NCI-H1436 treated with DMSO at 0.1 percent for 48 hours (cell line): ENCODE measurements around the gene DTX3.
"Not testable (repeated sequence)": the region's sequence is repeated elsewhere in the genome, so short reads cannot be mapped to it uniquely, and the experiment has no call there.

Experiments
- DNase-seq: peaks from one replicate; lab custom pipeline; 2025; lab: John Stamatoyannopoulos, UW

The DTX3 gene

DNA sequence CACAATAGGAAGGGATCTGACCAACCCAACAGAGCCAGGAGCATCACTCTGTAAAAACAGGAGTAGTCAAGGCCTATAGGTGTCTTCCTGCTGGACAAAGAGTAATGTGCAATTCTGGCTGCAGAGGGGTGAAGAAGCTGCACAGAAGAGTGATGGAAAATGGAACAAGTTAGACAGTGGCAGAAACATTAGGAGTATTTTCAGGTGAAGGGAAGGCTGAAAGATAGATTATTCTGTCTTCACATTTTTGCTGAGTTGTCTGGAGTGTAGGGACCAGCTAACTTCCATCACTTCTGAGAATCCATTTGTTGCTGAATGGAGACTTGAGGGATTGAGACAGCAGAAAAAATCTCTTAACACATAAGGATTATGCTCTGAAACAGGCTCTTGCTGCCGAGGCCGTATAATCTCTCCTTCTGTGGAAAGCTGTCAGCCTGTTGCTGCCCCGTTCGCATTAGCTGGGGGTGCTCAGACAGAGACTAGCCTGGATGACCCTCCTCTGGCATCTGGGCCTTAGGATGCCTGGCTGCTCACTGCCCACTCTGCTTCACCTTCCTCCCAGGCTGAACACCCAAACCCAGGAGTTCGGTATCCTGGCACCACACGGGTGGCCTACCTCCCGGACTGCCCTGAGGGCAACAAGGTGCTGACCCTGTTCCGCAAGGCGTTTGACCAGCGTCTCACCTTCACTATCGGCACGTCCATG lies 3.5 kb downstream of the DTX3 start:
- DNase-seq = no peak

DNA sequence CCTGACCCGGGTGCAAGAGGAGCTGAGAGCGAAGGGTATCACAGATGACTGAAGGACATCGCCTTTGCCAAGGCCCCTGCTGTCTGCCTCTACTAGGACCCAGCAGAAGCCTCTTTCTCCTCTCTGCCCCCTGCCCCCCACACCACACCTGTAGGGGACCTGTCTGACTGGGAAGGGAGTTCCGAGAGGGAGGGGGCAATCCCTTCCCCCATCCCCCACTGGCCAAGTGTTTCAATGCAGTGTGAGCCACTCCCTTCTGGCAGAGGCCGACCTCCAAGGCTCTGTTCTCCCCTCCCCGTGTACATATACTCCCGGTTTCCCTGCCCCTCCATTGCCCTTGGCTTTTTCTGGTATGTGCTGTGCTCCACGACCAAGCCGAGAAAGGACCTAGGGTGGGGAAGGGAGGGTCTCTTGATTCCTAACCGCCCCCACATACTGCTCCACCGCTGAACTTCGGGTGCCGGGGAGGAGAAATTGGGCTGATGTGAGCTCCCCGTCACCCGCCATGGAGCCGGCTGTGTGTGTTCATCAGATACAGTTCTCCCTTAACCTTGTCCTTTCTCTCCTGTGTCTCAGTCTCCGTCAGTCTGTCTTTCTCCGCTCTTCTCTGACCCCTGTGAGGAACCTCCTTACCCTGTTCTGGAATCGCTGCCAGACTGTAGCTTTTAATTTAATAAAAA lies 4.6 kb downstream of the DTX3 start:
- DNase-seq = no peak

DNA sequence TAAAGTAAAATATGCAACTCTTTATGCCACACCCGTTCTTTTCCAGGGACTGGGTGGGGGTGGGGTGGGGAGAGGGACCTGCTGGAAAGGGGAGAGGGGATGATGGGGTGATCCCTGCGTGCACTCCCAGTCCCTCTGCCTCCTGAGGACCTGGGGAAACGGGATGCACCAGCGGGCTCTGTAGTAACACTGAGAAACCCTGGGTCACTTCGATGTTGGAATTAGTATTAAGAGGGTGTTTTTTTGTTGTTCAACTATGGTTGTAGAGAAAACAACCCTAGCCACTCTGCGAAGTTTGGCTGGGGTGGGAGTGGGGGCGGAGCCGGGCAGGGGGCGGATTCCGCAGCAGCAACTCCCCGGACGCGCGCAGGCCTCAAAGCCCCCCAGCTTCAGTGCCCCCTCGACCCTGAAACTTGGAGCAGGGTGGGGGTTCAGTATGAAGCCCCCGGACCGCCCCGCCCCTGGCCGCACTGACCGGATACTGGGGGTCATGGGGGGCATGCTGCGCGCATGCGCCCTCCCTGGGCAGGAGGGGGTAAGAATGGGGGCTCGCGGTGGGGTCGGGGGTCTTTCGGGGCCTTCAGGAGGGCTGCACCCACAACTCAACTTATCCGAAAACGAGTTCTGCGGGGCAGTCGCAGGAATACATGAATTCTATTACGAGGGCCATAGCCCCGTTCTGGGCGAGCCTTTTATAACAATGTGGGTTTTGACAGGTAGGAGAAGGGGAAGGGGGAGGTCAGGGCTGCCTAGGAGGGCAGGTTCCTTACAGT lies 5.3 kb downstream of the DTX3 start:
- no peak for DNase-seq

DNA sequence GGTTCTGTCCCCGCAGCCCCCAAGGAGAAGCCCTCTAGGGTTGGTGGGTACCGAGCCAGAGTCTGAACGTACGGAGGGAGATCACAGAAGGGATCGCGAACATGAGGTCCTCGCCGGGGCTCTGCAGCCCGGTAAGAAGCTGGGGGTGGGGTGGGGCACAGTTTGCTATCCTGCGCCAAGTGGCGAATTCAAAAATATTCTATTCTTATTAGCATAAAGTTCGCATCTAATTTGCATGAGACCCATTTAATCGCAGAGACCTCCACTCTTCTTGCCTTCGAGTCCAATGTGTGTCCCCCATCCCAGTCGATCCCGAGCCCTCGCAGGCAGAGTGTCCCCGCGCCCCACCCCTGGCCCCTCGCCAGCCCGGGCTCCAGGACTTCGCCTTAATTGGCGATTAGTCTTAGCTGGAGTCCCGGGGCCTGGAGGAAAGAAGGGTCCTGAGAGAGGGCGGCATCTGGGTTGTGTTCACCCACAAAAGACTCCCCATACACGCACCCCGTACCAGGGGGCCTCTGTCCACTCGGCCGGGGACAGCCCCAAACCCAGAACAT lies 6.0 kb downstream of the DTX3 start:
- DNase-seq = no peak

DNA sequence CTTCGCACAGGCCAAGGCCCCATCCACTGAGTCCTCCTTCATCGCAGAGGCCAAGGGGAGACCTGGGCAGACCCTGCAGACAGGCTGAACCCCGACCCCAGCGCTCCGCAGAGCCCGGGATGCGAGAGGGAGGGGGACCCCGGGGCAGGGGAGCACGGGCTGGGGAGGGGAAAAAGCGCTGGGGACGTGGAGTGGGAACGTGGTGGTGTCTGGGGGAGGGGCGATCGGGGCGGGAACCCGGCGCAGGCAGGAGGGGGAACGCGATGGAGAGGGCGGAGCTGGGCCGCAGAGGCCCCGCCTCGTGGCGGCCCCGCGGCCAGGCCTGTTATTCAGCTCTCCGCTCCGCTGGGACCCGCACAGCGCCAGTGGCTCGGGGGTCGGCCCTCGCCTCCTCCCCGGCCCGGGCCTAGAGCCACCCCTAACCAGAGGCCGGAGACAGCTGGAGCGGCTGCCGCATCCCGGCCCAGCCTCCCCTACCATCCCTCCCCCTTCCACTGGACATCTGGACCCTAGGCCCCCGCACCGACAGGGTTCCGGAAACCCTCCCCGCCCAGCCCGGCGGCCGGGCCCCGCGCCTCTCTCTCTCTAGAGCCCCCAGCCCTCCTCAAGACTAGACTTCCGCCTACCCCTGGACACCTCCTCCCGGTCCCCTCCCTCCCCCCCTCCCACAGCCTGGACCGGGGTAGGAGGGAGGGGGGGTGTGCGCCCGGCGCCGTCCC lies 6.6 kb downstream of the DTX3 start, which contains the start of gene ARHGEF25:
Gene ARHGEF25, plus strand, starts transcription at position 328 of the 719 bp plus-strand sequence. CDS start 460 bp downstream, outside the sequence.
- DNase-seq = no peak

DNA sequence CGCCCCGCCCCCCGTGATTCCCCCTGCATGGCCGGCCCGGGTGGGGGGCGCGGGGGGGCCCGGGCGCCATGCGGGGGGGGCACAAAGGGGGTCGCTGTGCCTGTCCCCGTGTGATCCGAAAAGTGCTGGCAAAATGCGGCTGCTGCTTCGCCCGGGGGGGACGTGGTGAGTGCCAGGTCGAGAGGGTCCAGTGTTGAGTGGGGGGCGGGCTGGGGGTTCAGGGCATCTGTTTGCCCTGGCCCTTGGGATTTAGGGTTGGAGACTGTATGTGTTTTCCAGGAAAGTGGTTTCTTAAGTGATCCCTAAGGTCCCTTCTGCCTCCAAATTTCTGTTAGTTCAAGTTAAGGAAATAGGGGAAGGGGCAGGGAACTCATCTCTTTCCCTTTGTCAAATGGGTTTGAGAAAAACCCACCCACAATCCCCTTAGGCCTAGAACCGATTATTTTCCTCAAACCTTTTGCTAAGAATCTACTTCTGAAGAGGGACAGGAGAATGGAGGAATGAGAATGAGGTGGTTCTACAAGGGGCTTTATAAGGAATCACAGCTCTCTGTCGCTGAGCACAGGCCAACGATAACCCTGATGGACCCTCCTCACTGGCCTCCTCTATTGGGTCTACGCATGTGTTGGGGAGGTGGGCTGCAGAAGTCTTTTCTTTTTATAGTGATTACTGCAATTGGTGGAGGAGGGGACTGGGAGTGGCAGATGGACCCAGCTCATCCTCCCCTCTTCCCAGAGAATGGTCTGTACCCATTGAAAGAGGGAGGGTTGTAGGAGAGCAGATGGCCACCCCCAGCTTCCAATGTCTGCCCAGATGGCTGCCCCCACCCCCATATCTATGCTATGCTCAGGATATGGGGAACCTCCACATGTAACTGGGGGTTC lies 7.4 kb downstream of the DTX3 start:
- no peak for DNase-seq

DNA sequence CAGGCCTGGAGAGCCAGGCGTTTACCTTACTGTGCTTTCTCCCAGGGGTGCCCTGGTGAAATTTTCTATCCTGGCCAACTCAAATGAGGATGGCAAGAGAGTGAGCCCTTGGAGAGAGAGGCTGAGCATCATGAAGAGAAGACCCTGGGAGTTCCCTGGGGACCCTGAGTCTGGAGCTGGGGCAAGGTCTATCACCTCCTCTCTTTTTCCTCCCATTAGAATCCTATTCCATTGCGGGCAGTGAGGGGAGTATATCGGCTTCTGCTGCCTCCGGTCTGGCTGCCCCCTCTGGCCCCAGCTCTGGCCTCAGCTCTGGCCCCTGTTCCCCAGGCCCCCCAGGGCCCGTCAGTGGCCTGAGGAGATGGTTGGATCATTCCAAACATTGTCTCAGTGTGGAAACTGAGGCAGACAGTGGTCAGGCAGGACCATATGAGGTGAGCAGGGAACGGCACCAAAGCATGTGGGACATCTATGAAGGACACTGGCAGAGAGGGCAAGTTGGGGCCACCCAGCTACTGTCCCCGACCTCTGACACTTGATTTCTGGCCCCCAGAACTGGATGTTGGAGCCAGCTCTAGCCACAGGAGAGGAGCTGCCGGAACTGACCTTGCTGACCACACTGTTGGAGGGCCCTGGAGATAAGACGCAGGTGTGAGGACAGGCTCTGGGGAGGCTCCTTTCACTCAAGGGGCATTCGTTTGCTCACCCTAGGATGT lies 8.2 kb downstream of the DTX3 start:
- DNase-seq = no peak

DNA sequence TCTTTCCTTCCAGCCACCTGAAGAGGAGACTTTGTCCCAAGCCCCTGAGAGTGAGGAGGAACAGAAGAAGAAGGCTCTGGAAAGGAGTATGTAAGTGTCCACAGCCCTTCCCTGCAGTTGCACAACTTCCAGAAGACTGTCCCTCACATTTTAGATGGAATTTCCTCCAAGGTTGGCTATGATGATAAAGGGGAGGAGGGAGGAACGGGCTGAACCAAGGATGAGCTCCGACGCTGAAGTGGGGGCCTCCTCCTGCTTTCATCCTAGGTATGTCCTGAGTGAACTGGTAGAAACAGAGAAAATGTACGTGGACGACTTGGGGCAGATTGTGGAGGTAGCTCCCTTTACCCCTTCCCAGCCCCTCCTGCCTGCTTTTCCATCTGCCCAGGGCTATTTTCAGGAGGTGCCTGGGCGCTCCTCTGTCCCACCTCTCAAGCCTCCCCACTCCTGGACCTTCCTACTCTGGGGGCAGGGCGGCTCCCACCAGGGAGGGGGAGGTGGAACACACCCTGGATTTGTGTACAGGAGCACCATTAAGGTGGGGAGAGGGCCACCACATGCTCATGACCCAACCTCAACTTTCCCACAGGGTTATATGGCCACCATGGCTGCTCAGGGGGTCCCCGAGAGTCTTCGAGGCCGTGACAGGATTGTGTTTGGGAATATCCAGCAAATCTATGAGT lies 8.9 kb downstream of the DTX3 start:
- no peak for DNase-seq

DNA sequence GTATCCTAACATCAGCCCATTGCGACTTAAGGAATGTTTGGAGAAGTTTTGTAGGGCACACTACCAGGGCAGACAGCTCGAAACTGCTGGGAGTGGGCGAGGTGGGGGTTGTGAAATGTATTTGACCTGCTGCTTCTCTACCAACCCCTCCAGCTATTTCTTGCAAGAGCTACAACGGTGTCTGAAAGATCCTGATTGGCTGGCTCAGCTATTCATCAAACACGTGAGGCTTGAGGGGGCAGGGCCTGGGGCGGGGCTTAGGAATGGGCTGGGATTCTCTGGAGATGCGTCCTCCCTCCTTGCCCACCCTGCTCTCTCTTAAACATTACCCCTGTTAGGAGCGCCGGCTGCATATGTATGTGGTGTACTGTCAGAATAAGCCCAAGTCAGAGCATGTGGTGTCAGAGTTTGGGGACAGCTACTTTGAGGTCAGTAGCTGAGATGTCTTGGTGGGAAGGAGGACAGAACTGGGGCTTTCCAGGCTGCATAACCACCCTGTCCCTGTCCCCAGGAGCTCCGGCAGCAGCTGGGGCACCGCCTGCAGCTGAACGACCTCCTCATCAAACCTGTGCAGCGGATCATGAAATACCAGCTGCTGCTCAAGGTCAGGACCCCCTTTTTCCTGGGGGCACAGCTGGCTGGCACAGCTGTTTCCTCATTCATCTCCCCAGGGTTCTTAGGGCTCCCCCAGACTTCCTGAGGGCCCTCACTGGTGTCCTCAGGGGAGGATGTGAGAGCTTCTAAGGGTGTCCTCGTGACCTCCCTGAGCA lies 9.7 kb downstream of the DTX3 start:
- DNase-seq = no peak

DNA sequence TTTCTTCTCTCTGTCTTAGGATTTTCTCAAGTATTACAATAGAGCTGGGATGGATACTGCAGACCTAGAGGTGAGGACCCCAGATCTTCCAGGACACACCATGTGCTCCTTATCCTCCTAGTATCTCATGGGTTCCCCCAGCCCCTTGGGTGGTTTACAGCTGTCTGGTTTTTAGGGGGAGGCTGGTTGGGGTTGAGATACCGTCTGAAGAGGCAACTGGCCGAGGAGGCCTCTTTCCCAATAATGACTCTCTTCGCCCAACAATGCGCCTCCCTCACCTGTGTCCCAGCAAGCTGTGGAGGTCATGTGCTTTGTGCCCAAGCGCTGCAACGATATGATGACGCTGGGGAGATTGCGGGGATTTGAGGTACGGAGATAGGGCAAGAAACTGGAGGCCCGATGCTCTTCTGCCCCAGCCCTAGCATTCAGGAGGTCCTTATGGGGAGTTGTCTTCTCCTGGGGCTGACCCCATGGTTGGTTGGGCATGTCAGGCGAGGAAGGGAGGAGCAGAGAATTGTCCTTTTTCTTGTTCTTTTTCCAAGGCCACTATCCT lies 10.4 kb downstream of the DTX3 start:
- no peak for DNase-seq

DNA sequence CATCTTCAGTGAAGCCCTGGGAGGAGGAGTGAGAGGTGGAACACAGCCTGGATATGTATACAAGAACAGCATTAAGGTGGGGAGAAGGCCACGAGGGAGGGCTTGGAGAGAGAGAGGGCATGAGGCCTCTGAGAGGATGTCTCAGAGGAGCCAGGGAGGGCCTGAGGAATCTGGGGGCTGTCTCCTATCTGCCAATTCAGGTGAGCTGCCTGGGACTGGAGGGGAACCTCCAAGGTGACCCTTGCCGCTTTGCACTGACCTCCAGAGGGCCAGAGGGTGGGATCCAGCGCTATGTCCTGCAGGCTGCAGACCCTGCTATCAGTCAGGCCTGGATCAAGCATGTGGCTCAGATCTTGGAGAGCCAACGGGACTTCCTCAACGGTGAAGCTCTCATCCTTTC lies 11.0 kb downstream of the DTX3 start:
- DNase-seq = no peak

DNA sequence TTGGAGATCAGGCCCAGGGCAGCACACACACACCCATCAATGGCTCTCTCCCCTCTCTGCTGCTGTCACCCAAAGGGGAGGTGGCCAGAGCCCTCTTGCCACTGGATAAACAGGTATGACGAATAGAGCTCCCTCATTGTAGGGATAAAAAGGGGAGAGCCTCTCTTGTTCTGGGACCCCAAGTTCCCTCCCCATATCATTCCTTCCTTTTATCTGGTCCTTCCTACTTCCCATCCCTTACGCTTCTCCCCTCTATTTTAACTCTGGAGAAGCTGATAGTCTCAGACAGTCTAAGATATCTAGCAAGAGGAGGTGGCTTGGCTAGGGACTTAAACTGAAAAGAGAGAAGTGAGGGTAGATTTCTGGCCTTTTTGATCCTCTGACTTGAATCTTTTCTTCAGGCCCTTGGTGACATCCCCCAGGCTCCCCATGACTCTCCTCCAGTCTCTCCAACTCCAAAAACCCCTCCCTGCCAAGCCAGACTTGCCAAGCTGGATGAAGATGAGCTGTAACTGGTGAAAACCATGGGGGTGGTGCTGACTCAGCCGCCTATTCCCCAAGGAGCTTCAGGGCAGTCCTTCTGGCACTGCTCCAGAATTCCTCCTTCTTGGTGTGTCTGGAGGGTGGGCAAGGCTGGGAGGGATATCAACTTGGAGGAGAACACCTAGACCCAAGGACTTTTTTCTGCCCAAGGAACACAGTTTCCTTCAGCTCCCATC lies 11.9 kb downstream of the DTX3 start:
- no peak for DNase-seq

DNA sequence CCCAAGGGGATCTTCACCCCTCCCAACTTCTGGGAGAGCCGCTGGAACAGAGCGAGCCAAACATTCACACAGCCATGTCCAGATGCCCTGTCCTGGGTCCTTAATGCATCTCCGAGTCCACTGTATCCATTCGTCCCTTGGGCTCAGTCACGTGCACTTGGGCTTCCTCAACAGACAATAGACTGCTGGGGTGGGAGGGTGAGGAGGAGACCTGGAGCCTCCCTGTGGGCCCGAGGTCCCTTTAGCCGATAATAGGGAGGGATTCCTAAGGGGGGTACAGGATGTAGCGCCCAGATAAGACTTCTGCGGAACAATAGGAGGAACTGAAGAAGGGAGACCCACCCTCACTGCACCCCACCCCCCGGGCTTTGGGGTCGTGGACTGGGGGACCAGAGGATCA lies 13.3 kb downstream of the DTX3 start:
- DNase-seq = no peak

DNA sequence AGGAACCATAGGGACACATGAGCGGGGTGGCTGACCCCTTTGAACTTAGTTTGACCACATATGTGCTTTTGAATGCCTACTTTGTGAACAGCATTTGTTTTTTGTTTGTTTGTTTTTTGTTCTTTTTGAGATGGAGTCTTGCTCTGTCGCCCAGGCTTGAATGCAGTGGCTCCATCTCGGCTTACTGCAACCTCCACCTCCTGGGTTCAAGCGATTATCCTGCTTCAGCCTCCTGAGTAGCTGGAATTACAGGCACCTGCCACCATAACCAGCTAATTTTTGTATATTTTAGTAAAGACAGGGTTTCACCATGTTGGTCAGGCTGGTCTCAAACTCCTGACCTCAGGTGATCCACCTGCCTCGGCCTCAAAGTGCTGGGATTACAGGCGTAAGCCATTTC lies 13.8 kb downstream of the DTX3 start:
- not testable (repeated sequence) for DNase-seq

DNA sequence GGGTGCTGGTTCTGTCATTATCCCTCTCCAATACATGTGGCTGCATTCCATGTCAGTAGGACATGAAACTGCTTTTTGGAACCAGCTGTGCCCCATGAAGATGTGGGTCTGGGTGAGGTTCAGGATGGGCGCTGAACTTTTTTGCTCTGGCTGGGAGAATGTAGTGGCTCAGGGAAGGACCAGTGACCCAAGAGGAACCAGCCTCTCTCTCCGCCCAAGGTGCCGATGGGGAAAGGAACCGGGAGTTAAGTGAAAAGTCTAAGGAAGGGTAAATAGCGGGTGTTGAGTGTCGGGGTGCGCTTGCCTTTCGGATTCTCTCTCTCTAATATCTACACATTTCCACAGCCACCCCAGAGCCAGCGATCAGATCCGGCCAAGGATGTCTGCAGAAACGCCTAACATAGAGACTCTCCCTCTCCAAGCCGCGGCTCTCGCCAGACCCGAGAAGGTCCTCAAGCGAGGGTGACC lies 14.4 kb downstream of the DTX3 start:
- DNase-seq = no peak

DNA sequence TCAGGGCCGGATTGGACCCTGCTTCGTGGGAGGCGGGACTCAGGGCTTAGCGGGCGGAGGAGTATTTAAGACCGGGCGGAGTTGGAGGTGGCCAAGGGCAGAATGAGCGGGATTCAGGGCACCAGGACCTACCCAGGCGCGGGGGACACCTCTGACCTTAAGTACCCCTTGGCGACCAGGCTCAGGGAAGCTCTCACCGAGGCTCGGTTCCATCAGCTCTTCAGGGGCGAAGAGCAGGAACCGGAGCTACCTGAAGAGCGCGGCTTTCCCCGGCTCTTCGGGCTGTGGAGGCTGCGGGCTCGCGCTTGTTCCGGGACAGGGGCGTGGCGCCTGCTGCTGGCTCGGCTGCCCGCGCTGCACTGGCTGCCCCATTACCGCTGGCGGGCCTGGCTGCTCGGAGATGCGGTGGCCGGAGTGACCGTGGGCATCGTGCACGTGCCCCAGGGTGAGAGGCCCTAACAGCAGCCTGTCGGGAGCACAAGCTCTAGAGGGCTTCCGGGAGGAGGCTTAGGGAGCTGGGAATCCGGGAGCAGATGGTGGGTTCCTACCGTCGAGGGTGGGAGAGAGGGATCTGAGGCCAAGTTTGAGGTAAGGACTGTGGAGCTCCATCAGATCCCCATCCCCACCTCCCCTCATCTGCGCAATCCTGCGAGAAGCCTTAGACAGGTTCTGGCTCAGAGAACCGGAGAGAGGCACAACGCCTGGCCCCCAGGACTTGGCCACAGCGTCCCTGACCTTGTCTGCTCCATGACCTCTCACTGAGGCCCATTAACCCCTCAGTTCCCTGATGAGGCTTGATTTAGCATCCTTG lies 15.0 kb downstream of the DTX3 start:
- no peak for DNase-seq
